ENCODE measurements around the gene FBXO30. TPM values are rescaled to one million over a fixed set of nuclear protein-coding genes. Genes with fewer than 3 reads are reported as not detected.

Gene FBXO30
- total RNA-seq, 1 donor from 2014 or later = 12.1 TPM

DNA sequence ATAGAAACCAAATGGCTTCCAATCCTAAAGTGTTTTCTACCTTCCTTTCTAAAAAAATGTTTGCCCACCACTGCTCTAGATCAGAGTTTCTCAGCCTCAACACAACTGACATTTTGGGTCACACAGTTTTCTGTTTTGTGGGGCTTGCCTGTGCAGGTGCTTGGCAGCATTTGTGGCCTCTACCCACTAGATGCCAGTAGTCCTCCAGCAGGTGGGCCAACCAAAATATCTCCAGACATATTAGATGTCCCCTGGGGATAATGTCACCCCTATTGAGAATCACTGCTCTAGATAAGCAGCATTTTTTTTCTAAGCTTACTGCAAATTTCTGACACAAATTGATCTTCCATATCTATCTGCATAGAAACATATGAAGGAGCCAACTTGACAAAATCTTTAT, 53.0 kb downstream of the FBXO30 start:
- no peaks in the 10 kb centered on the region for H3K4me1 Mint-ChIP-seq (ENCODE audit: low read depth, unreplicated experiment)
- H3K9me3 Mint-ChIP-seq (ENCODE audit: unreplicated experiment) = no peaks in the 10 kb centered on the region
- TF ChIP-seq, protein P1, sequence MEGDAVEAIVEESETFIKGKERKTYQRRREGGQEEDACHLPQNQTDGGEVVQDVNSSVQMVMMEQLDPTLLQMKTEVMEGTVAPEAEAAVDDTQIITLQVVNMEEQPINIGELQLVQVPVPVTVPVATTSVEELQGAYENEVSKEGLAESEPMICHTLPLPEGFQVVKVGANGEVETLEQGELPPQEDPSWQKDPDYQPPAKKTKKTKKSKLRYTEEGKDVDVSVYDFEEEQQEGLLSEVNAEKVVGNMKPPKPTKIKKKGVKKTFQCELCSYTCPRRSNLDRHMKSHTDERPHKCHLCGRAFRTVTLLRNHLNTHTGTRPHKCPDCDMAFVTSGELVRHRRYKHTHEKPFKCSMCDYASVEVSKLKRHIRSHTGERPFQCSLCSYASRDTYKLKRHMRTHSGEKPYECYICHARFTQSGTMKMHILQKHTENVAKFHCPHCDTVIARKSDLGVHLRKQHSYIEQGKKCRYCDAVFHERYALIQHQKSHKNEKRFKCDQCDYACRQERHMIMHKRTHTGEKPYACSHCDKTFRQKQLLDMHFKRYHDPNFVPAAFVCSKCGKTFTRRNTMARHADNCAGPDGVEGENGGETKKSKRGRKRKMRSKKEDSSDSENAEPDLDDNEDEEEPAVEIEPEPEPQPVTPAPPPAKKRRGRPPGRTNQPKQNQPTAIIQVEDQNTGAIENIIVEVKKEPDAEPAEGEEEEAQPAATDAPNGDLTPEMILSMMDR (IDR thresholded peaks at IDR 0.05; ENCODE audit: partially characterized antibody, unreplicated experiment) = no peak
- H3K4me3 Mint-ChIP-seq (ENCODE audit: unreplicated experiment) = no peak overlapping the region
- H3K27ac Mint-ChIP-seq (ENCODE audit: unreplicated experiment) = no peak overlapping the region
- no peak for DNase-seq
- H3K36me3 Mint-ChIP-seq (ENCODE audit: unreplicated experiment) = no peaks in the 10 kb centered on the region
- H3K27me3 Mint-ChIP-seq (ENCODE audit: unreplicated experiment) = no peaks in the 10 kb centered on the region

DNA sequence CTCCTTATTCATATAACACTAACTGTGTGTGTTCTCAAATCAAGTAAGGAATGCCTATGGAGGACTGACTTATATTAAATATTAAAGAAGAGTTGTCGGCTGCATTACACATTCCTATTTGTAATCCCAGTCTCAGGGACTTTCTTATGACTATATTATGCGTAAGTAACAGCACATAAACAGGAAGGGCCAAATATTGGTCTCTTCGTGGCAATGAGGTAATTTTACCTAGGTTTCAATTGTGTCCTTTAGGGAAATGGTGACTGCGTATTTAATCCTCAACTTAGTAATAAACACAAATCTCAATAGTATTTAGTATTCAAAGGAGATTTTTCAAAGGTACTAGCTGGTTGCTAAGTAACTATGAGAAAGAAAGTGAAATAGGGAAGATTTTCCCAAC, 56.5 kb downstream of the FBXO30 start:
- no peaks in the 10 kb centered on the region for H3K27me3 Mint-ChIP-seq (ENCODE audit: unreplicated experiment)
- H3K27ac Mint-ChIP-seq (ENCODE audit: unreplicated experiment) = no peak overlapping the region
- H3K4me1 Mint-ChIP-seq (ENCODE audit: low read depth, unreplicated experiment) = no peaks in the 10 kb centered on the region
- H3K9me3 Mint-ChIP-seq (ENCODE audit: unreplicated experiment) = no peaks in the 10 kb centered on the region
- H3K4me3 Mint-ChIP-seq (ENCODE audit: unreplicated experiment) = no peak overlapping the region
- TF ChIP-seq, protein P1 (IDR thresholded peaks at IDR 0.05; ENCODE audit: partially characterized antibody, unreplicated experiment) = no peak
- H3K36me3 Mint-ChIP-seq (ENCODE audit: unreplicated experiment) = no peaks in the 10 kb centered on the region
- DNase-seq = no peak

DNA sequence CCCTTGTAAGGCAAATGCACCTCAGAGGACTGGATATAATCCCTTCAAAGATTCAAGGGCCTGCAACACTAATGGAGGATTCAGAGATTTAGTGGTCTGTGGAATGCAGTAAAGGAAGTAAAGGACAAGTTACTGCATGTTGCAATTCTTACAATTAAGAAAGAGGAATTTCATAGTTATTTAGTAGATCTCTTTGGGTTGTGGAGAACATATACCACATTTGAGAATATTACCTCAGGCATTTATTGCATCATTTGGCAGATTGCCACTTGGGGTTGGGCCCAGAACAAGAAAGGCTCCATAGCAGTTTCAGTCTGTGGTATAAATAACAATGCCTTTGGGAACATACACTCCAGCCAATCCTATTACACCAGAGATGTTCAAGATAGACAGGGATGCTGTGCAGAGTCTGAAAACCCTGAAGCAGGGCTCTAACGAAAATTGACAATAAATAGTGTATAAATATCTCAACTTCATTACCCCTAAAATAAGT, 58.4 kb downstream of the FBXO30 start:
- Mint-ChIP-seq H3K4me1 (ENCODE audit: low read depth, unreplicated experiment) (no peaks in the 10 kb centered on the region), H3K4me3 (ENCODE audit: unreplicated experiment) (no peak overlapping the region), H3K9me3 (ENCODE audit: unreplicated experiment) (no peaks in the 10 kb centered on the region), H3K36me3 (ENCODE audit: unreplicated experiment) (no peaks in the 10 kb centered on the region), H3K27me3 (ENCODE audit: unreplicated experiment) (no peaks in the 10 kb centered on the region), H3K27ac (ENCODE audit: unreplicated experiment) (no peak overlapping the region)
- no peak for DNase-seq
- TF ChIP-seq, protein P1 (IDR thresholded peaks at IDR 0.05; ENCODE audit: partially characterized antibody, unreplicated experiment) = no peak

DNA sequence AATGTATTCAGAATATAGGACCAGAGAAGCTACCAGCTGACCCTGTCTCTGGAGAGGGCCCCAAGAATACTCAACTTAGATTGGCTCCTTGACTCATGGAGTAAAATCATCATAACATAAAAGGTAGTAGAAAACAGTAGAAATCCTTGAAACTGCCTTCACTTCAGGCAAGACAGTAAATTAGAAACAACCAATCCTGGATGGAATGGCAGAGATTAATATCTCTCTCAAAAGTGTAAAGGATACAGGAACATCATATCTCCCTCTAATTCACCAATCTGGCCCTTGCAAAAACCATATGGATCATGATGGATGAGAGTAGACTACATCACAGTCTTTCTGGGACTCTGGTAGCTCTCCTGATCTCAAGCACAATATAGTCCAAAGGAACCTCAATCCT, 58.9 kb downstream of the FBXO30 start:
- no peaks in the 10 kb centered on the region for H3K36me3 Mint-ChIP-seq (ENCODE audit: unreplicated experiment)
- H3K27me3 Mint-ChIP-seq (ENCODE audit: unreplicated experiment) = no peaks in the 10 kb centered on the region
- DNase-seq = no peak
- H3K9me3 Mint-ChIP-seq (ENCODE audit: unreplicated experiment) = no peaks in the 10 kb centered on the region
- H3K27ac Mint-ChIP-seq (ENCODE audit: unreplicated experiment) = no peak overlapping the region
- H3K4me3 Mint-ChIP-seq (ENCODE audit: unreplicated experiment) = no peak overlapping the region
- TF ChIP-seq, protein P1 (IDR thresholded peaks at IDR 0.05; ENCODE audit: partially characterized antibody, unreplicated experiment) = no peak
- H3K4me1 Mint-ChIP-seq (ENCODE audit: low read depth, unreplicated experiment) = no peaks in the 10 kb centered on the region

DNA sequence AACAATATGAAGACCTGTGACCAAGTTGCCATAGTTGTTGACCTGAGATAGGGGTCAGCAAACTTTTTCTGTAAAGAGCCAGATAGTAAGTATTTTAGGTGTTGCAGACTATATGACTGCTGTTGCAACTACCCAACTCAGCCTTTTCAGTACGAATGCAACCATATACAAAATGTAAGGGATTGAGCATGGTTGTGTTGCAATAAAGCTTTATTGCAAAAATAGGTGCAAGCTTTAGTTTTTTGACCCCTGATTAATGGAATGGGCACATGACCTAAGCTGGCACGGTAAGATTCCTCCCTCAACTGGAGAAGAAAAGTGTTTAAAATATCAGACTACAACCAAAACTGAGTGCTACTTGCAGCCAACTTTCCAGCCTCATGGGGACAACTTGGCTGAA, 62.0 kb downstream of the FBXO30 start:
- H3K27ac Mint-ChIP-seq (ENCODE audit: unreplicated experiment) = no peak overlapping the region
- H3K4me3 Mint-ChIP-seq (ENCODE audit: unreplicated experiment) = no peak overlapping the region
- no peaks in the 10 kb centered on the region for H3K4me1 Mint-ChIP-seq (ENCODE audit: low read depth, unreplicated experiment)
- H3K27me3 Mint-ChIP-seq (ENCODE audit: unreplicated experiment) = no peaks in the 10 kb centered on the region
- no peaks in the 10 kb centered on the region for H3K36me3 Mint-ChIP-seq (ENCODE audit: unreplicated experiment)
- TF ChIP-seq, protein P1 (IDR thresholded peaks at IDR 0.05; ENCODE audit: partially characterized antibody, unreplicated experiment) = no peak
- H3K9me3 Mint-ChIP-seq (ENCODE audit: unreplicated experiment) = no peaks in the 10 kb centered on the region
- DNase-seq = no peak

Data from glutamatergic neuron (in vitro differentiated cells).